GM10248 (cell line): Measurements from ENCODE around the gene ENAH.

ENCODE experiments used
- CTCF ChIA-PET: fragments of 300-600 bp; sonication (Branson Sonifier 250); formaldehyde crosslinking; extraction: SDS; loops from one replicate; lab custom pipeline; 2021; ENCODE audit warnings: antibody characterized with exemption; lab: Yijun Ruan, JAX
- POLR2A ChIA-PET: fragments of 350-650 bp; sonication (Branson Sonifier 250); formaldehyde crosslinking; extraction: SDS; loops from one replicate; lab custom pipeline; 2020; ENCODE audit warnings: antibody characterized with exemption; lab: Yijun Ruan, JAX
- DNase-seq: peaks from one replicate; pipeline ENCODE4 v3.0.0; 2012; ENCODE audit errors: extremely low spot score
- CTCF ChIP-seq: IDR thresholded peaks from 2 replicates; pipeline ENCODE4 v1.5.1; 2012; ENCODE audit warnings: mild to moderate bottlenecking, low read depth; ENCODE audit errors: extremely low read depth, missing control alignments, control extremely low read depth

Gene ENAH

GRCh38 chr1:225545649-225546048, 107.3 kb downstream of the ENAH start:
- no peak for TF ChIP-seq CTCF
- no peak for DNase-seq
- CTCF ChIA-PET = interaction anchor here (1.2 to 1.6 kb wide), 3 partner anchors 8 to 17 kb away, joined by 3 to 5 read pairs (median 3); no protein-coding TSS in a partner anchor
- POLR2A ChIA-PET = no interaction called here

GRCh38 chr1:225544924-225545323, 108.0 kb downstream of the ENAH start:
- POLR2A ChIA-PET = no interaction called here

GRCh38 chr1:225544263-225544662, 108.7 kb downstream of the ENAH start:
- ChIA-PET CTCF (interaction anchor here (0.8 to 1.5 kb wide), 3 partner anchors 11 to 215 kb away, joined by 3 read pairs; no protein-coding TSS in a partner anchor), POLR2A (no interaction called here)
- DNase-seq = no peak
- TF ChIP-seq CTCF = no peak

More at GRCh38 chr1:225544924-225545323, 108.0 kb downstream of the ENAH start:
- no peak for DNase-seq
- CTCF ChIA-PET = interaction anchor here (0.8 to 1.6 kb wide), 4 partner anchors 9 to 214 kb away, joined by 3 to 5 read pairs (median 3); no protein-coding TSS in a partner anchor
- no peak for TF ChIP-seq CTCF

- no peak for DNase-seq
- TF ChIP-seq CTCF = no peak
- CTCF ChIA-PET = interaction anchor here (1.1 kb wide), 1 partner anchor 11 kb away, joined by 3 read pairs; no protein-coding TSS in a partner anchor
- POLR2A ChIA-PET = no interaction called here
These were observed 109.6 kb downstream of the ENAH start for GRCh38 chr1:225543350-225543749.

GRCh38 chr1:225541383-225541782, 111.5 kb downstream of the ENAH start:
- CTCF ChIA-PET = interaction anchor here (1.2 to 1.8 kb wide), 2 partner anchors 15 to 60 kb away, joined by 4 to 6 read pairs; no protein-coding TSS in a partner anchor
- DNase-seq = no peak
- POLR2A ChIA-PET = no interaction called here
- TF ChIP-seq CTCF = no peak

- DNase-seq = no peak
- CTCF ChIA-PET = interaction anchor here (1.7 kb wide), 1 partner anchor 14 kb away, joined by 6 read pairs; no protein-coding TSS in a partner anchor
These were observed 113.3 kb downstream of the ENAH start for GRCh38 chr1:225539575-225539974.

More at GRCh38 chr1:225539575-225539974, 113.3 kb downstream of the ENAH start:
- no peak for TF ChIP-seq CTCF
- POLR2A ChIA-PET = no interaction called here
